ENCODE data around the gene PIP4P1. TPM values are rescaled to one million over a fixed set of nuclear protein-coding genes. Genes with fewer than 3 reads are reported as not detected.

Gene PIP4P1
- total and polyA plus RNA-seq, 4 donors, result 13.2 to 14.9 (median 14.3) TPM

GRCh38 chr14:20424851-20425250, 36.4 kb downstream of the PIP4P1 start:
- DNase-seq (ENCODE audit: low spot score), result no peak
- Histone ChIP-seq H3K9me3 (ENCODE audit: control insufficient read depth in 4 of 4, low read length in 3 of 4) (no peaks in the 10 kb centered on the region), H3K9ac (ENCODE audit: low read depth in 1 of 2, low read length in 2 of 2) (no peak overlapping the region), H3K4me3 (ENCODE audit: low read depth in 1 of 3, low read length in 3 of 3) (no peak overlapping the region), H3K27ac (ENCODE audit: low read depth in 1 of 2, low read length in 2 of 2) (no peak overlapping the region), H3K4me1 (ENCODE audit: control insufficient read depth in 4 of 4, insufficient read depth in 4 of 4, low read length in 3 of 4) (peaks cover 0 to 3% (median 0%) of the 10 kb centered on the region in 4 donors), H3K27me3 (ENCODE audit: control insufficient read depth in 4 of 4, insufficient read depth in 4 of 4, low read length in 3 of 4) (no peaks in the 10 kb centered on the region), H3K36me3 (ENCODE audit: control insufficient read depth in 4 of 4, insufficient read depth in 3 of 4, low read depth in 1 of 4, low read length in 3 of 4) (no peaks in the 10 kb centered on the region)
- TF ChIP-seq RXRA (IDR thresholded peaks at IDR 0.05) (no peak), RAD21 (IDR thresholded peaks at IDR 0.05) (no peak), HNF4G (IDR thresholded peaks at IDR 0.05) (no peak), GABPA (IDR thresholded peaks at IDR 0.05 in 1 of 2, conservative IDR thresholded peaks at IDR 0.05 in 1 of 2) (no peak), TAF1 (conservative IDR thresholded peaks at IDR 0.05) (no peak), NR2F2 (IDR thresholded peaks at IDR 0.05) (no peak), JUND (IDR thresholded peaks at IDR 0.05) (no peak), FOXA2 (IDR thresholded peaks at IDR 0.05) (no peak), EGR1 (IDR thresholded peaks at IDR 0.05; ENCODE audit: low read depth in 2 of 2) (no peak), HNF4A (conservative IDR thresholded peaks at IDR 0.05) (no peak)
- TF ChIP-seq, protein P1, sequence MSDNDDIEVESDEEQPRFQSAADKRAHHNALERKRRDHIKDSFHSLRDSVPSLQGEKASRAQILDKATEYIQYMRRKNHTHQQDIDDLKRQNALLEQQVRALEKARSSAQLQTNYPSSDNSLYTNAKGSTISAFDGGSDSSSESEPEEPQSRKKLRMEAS (IDR thresholded peaks at IDR 0.05), result no peak
- TF ChIP-seq, protein P2, sequence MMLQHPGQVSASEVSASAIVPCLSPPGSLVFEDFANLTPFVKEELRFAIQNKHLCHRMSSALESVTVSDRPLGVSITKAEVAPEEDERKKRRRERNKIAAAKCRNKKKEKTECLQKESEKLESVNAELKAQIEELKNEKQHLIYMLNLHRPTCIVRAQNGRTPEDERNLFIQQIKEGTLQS (IDR thresholded peaks at IDR 0.05), result no peak
- WGBS, result 30% methylated on average over 2 of the region's 2 CpGs

DNA sequence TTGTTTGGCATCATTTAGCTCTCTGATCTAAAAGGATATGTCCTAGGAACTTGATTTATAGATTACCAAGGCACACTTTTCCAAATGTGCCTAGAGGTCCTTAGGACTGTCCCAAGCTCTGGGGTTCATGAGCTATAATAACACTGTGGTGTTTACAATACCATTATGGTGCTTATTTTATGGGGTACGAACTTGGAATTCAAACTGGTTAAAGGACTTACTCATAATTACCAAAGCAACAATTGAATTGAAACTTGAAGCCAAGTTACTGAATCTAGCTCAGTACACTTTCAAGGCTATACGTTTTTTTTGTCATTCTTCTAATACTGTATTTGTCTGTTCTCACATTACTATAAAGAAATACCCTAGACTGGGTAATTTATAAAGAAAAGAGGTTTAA, 38.3 kb downstream of the PIP4P1 start:
- TF ChIP-seq, protein P2 (IDR thresholded peaks at IDR 0.05), result no peak
- TF ChIP-seq JUND (IDR thresholded peaks at IDR 0.05), result no peak
- TF ChIP-seq YY1 (IDR thresholded peaks at IDR 0.05), result no peak
- TF ChIP-seq HNF4G (IDR thresholded peaks at IDR 0.05), result no peak
- TF ChIP-seq, protein P1 (IDR thresholded peaks at IDR 0.05), result no peak
- TF ChIP-seq FOXA2 (IDR thresholded peaks at IDR 0.05), result no peak
- no peaks in the 10 kb centered on the region for H3K9me3 ChIP-seq (ENCODE audit: control insufficient read depth in 4 of 4, low read length in 3 of 4)
- no peak for DNase-seq (ENCODE audit: low spot score)
- H3K4me1 ChIP-seq (ENCODE audit: control insufficient read depth in 4 of 4, insufficient read depth in 4 of 4, low read length in 3 of 4), result peaks cover 0 to 3% (median 0%) of the 10 kb centered on the region in 4 donors
- no peaks in the 10 kb centered on the region for H3K27me3 ChIP-seq (ENCODE audit: control insufficient read depth in 4 of 4, insufficient read depth in 4 of 4, low read length in 3 of 4)
- WGBS, result 75% methylated on average over 2 of the region's 2 CpGs
- no peak overlapping the region for H3K4me3 ChIP-seq (ENCODE audit: low read depth in 1 of 3, low read length in 3 of 3)
- no peaks in the 10 kb centered on the region for H3K36me3 ChIP-seq (ENCODE audit: control insufficient read depth in 4 of 4, insufficient read depth in 3 of 4, low read depth in 1 of 4, low read length in 3 of 4)
- H3K27ac ChIP-seq (ENCODE audit: low read depth in 1 of 2, low read length in 2 of 2), result no peak overlapping the region
- H3K9ac ChIP-seq (ENCODE audit: low read depth in 1 of 2, low read length in 2 of 2), result no peak overlapping the region

- Histone ChIP-seq H3K9me3 (ENCODE audit: control insufficient read depth in 4 of 4, low read length in 3 of 4) (no peaks in the 10 kb centered on the region), H3K27ac (ENCODE audit: low read depth in 1 of 2, low read length in 2 of 2) (no peak overlapping the region), H3K36me3 (ENCODE audit: control insufficient read depth in 4 of 4, insufficient read depth in 3 of 4, low read depth in 1 of 4, low read length in 3 of 4) (no peaks in the 10 kb centered on the region), H3K4me1 (ENCODE audit: control insufficient read depth in 4 of 4, insufficient read depth in 4 of 4, low read length in 3 of 4) (no peaks in the 10 kb centered on the region), H3K9ac (ENCODE audit: low read depth in 1 of 2, low read length in 2 of 2) (no peak overlapping the region), H3K27me3 (ENCODE audit: control insufficient read depth in 4 of 4, insufficient read depth in 4 of 4, low read length in 3 of 4) (no peaks in the 10 kb centered on the region), H3K4me3 (ENCODE audit: low read depth in 1 of 3, low read length in 3 of 3) (no peak overlapping the region)
- 61% methylated on average over 2 of the region's 2 CpGs for WGBS
- DNase-seq (ENCODE audit: low spot score), result no peak
- TF ChIP-seq NR2F2 (IDR thresholded peaks at IDR 0.05), result no peak
- no peak for TF ChIP-seq HNF4A (conservative IDR thresholded peaks at IDR 0.05)
- TF ChIP-seq FOXA2 (IDR thresholded peaks at IDR 0.05), result no peak
- no peak for TF ChIP-seq ZBTB33 (IDR thresholded peaks at IDR 0.05)
- TF ChIP-seq HNF4G (IDR thresholded peaks at IDR 0.05), result no peak
- no peak for TF ChIP-seq EGR1 (IDR thresholded peaks at IDR 0.05; ENCODE audit: low read depth in 2 of 2)
- TF ChIP-seq, protein P3, sequence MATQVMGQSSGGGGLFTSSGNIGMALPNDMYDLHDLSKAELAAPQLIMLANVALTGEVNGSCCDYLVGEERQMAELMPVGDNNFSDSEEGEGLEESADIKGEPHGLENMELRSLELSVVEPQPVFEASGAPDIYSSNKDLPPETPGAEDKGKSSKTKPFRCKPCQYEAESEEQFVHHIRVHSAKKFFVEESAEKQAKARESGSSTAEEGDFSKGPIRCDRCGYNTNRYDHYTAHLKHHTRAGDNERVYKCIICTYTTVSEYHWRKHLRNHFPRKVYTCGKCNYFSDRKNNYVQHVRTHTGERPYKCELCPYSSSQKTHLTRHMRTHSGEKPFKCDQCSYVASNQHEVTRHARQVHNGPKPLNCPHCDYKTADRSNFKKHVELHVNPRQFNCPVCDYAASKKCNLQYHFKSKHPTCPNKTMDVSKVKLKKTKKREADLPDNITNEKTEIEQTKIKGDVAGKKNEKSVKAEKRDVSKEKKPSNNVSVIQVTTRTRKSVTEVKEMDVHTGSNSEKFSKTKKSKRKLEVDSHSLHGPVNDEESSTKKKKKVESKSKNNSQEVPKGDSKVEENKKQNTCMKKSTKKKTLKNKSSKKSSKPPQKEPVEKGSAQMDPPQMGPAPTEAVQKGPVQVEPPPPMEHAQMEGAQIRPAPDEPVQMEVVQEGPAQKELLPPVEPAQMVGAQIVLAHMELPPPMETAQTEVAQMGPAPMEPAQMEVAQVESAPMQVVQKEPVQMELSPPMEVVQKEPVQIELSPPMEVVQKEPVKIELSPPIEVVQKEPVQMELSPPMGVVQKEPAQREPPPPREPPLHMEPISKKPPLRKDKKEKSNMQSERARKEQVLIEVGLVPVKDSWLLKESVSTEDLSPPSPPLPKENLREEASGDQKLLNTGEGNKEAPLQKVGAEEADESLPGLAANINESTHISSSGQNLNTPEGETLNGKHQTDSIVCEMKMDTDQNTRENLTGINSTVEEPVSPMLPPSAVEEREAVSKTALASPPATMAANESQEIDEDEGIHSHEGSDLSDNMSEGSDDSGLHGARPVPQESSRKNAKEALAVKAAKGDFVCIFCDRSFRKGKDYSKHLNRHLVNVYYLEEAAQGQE (IDR thresholded peaks at IDR 0.05), result no peak
- no peak for TF ChIP-seq TAF1 (conservative IDR thresholded peaks at IDR 0.05)
- TF ChIP-seq JUND (IDR thresholded peaks at IDR 0.05), result no peak
- TF ChIP-seq GABPA (IDR thresholded peaks at IDR 0.05 in 1 of 2, conservative IDR thresholded peaks at IDR 0.05 in 1 of 2), result no peak
- TF ChIP-seq RAD21 (IDR thresholded peaks at IDR 0.05), result no peak
- no peak for TF ChIP-seq CTCF (IDR thresholded peaks at IDR 0.05; ENCODE audit: low read depth, low read length, missing input control)
Observed at GRCh38 chr14:20421267-20421666, 40.0 kb downstream of the PIP4P1 start.
